Activated naive CD4-positive, alpha-beta T cell treated with anti-CD3 and anti-CD28 coated beads, Interleukin-2, amount 50 U/mL, for 24 hours (primary cell): ENCODE results near the gene EYS.

ENCODE experiments used
- H3K27ac Mint-ChIP-seq: one replicate; pipeline ENCODE4 v1.8.0; 2021; ENCODE audit warnings: mild to moderate bottlenecking, mixed read lengths
- H3K27me3 Mint-ChIP-seq: one replicate; pipeline ENCODE4 v1.8.0; 2021; ENCODE audit warnings: mixed read lengths
- H3K36me3 Mint-ChIP-seq: one replicate; pipeline ENCODE4 v1.8.0; 2021; ENCODE audit warnings: mixed read lengths
- H3K4me1 Mint-ChIP-seq: one replicate; pipeline ENCODE4 v1.8.0; 2021; ENCODE audit warnings: mixed read lengths
- H3K4me3 Mint-ChIP-seq: one replicate; pipeline ENCODE4 v1.8.0; 2021; ENCODE audit warnings: mild to moderate bottlenecking, mixed read lengths
- H3K9me3 Mint-ChIP-seq: one replicate; pipeline ENCODE4 v1.8.0; 2021; ENCODE audit warnings: mixed read lengths

Gene EYS

DNA sequence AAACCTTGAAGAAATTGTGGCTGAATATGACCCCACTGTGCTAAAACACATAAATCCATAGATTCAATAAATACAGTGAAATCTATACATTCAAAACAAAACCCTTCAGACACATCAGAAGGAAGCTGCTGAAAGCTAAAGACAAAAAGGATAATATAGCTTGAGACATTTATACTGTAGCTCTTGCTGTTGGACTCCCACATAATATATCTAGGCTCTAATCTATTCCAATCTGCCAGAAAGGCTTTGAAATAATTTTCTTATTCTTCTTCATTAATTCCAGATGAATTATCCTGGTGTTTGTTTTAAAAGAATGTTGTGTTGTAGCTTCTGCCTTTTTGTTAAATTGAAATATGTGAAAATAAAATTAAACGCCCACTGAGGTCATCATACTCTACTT, 454.0 kb downstream of the EYS start:
- H3K9me3 Mint-ChIP-seq, result no peaks in the 10 kb centered on the region
- no peak overlapping the region for H3K4me3 Mint-ChIP-seq
- no peaks in the 10 kb centered on the region for H3K4me1 Mint-ChIP-seq
- H3K27ac Mint-ChIP-seq, result no peak overlapping the region
- no peaks in the 10 kb centered on the region for H3K27me3 Mint-ChIP-seq
- H3K36me3 Mint-ChIP-seq, result no peaks in the 10 kb centered on the region

DNA sequence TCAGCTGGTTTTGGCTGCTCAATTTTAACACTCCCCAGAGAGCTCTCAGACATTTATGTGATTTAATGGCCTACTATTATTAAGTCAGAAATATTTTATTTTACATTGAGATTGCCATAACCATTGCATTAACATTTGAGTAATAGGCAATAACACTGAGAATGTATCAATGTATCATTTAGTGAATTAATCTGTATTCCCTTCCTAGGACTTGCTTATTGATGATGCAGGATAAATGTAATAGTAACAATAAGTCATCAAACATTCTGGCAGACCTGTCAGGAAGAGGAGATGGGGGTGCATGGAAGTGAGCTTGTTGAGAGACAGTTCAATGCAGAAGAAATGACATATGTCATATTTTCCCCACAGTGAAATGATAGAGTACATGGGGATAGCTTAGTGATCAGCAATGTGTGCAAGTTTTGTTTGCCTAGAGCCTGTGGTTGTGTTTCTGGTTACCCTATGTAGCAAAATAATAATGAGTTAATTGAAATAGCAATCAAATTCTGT, 458.9 kb downstream of the EYS start:
- Mint-ChIP-seq H3K9me3 (no peaks in the 10 kb centered on the region), H3K27ac (no peak overlapping the region), H3K36me3 (no peaks in the 10 kb centered on the region), H3K27me3 (no peaks in the 10 kb centered on the region), H3K4me3 (no peak overlapping the region), H3K4me1 (no peaks in the 10 kb centered on the region)

- Mint-ChIP-seq H3K27me3 (no peaks in the 10 kb centered on the region), H3K4me3 (no peak overlapping the region), H3K36me3 (no peaks in the 10 kb centered on the region), H3K4me1 (no peaks in the 10 kb centered on the region), H3K9me3 (no peaks in the 10 kb centered on the region), H3K27ac (no peak overlapping the region)
Observed at GRCh38 chr6:65231616-65232015, 475.4 kb downstream of the EYS start.

- Mint-ChIP-seq H3K27me3 (no peaks in the 10 kb centered on the region), H3K27ac (no peak overlapping the region), H3K9me3 (no peaks in the 10 kb centered on the region), H3K4me1 (no peaks in the 10 kb centered on the region), H3K4me3 (no peak overlapping the region), H3K36me3 (no peaks in the 10 kb centered on the region)
Observed at GRCh38 chr6:65229825-65230224, 477.2 kb downstream of the EYS start.

DNA sequence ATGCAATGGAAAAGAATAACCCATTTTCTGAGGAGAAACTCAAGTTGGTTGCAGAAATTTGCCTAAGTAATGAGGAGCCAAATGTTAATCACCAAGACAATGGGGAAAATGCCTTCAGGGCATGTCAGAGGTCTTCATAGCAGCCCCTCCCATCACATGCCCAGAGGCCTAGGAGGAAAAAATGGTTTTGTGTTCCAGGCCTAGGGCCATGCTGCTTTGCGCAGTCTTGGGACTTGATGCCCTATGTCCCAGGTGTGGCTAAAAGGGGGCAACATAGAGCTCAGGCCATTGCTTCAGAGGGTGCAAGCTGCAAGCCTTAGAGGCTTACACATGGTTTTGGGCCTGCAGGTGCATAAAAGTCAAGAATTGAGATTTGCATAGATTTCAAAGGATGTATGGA, 485.9 kb downstream of the EYS start:
- H3K4me1 Mint-ChIP-seq, result no peaks in the 10 kb centered on the region
- H3K27me3 Mint-ChIP-seq, result no peaks in the 10 kb centered on the region
- no peak overlapping the region for H3K27ac Mint-ChIP-seq
- H3K36me3 Mint-ChIP-seq, result no peaks in the 10 kb centered on the region
- no peak overlapping the region for H3K4me3 Mint-ChIP-seq
- peaks cover 11% of the 10 kb centered on the region for H3K9me3 Mint-ChIP-seq

- peaks cover 14% of the 10 kb centered on the region for H3K9me3 Mint-ChIP-seq
Observed at GRCh38 chr6:65202738-65203137, 504.3 kb downstream of the EYS start.

DNA sequence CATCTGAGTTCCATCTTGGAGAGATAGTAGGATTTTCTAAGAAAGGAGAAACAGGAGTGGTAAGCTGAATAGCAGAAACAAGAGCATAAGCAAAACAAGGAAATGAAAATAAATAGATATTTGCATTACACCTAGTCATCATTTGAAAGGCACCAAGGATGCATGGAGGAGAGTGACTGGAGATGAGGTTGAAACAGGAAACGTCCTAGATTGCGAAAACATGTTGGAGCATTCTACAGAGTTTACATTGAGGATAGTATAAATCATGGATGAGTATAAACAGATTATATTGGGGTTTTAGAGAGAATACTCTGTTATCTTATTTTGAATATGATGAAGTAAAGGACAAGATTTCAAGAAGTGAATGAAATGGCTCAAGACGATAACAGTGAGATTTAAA, 507.3 kb downstream of the EYS start:
- Mint-ChIP-seq H3K4me1 (no peaks in the 10 kb centered on the region), H3K36me3 (no peaks in the 10 kb centered on the region), H3K9me3 (peaks cover 8% of the 10 kb centered on the region), H3K27ac (no peak overlapping the region), H3K27me3 (no peaks in the 10 kb centered on the region), H3K4me3 (no peak overlapping the region)

More at GRCh38 chr6:65202738-65203137, 504.3 kb downstream of the EYS start:
- H3K27ac Mint-ChIP-seq, result no peak overlapping the region
- no peaks in the 10 kb centered on the region for H3K36me3 Mint-ChIP-seq
- H3K27me3 Mint-ChIP-seq, result no peaks in the 10 kb centered on the region
- no peak overlapping the region for H3K4me3 Mint-ChIP-seq
- H3K4me1 Mint-ChIP-seq, result no peaks in the 10 kb centered on the region

- Mint-ChIP-seq H3K27me3 (no peaks in the 10 kb centered on the region), H3K36me3 (no peaks in the 10 kb centered on the region), H3K4me3 (no peak overlapping the region), H3K4me1 (no peaks in the 10 kb centered on the region), H3K9me3 (peaks cover 8% of the 10 kb centered on the region), H3K27ac (no peak overlapping the region)
Observed at GRCh38 chr6:65199121-65199520, 507.9 kb downstream of the EYS start.

- Mint-ChIP-seq H3K4me1 (no peaks in the 10 kb centered on the region), H3K27me3 (no peaks in the 10 kb centered on the region), H3K9me3 (no peaks in the 10 kb centered on the region), H3K27ac (no peak overlapping the region), H3K4me3 (no peak overlapping the region), H3K36me3 (no peaks in the 10 kb centered on the region)
Observed at GRCh38 chr6:65191471-65191870, 515.6 kb downstream of the EYS start.

DNA sequence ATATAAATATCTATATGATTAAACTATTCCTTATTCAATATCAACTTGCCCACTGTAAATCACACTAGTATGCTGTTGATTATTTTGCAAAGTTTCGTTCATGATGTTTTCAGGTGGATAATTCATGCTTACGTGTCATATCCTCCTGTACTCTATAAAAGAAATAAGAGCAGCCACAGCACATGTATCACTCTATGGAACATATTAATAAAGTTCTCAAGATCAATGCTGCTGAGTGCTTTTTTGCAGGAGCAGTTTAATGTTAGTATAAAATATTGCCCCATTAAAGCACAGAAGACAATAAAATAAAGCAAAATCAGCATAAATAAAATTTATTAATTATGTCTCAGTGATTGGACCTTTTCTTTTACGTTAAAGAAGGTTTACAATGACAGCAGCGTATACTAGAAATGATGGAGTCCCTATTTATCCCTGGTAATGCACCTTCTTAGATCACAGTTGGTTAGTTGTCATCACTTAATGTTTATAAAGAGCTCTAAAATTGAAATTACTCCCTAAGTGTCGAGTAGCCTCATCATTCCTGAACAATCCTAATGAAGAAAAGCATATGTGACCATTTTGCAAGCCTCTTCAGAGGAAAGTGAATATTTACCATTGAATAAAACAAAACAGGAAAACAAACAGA, 517.7 kb downstream of the EYS start:
- no peak overlapping the region for H3K4me3 Mint-ChIP-seq
- H3K4me1 Mint-ChIP-seq, result no peaks in the 10 kb centered on the region
- no peak overlapping the region for H3K27ac Mint-ChIP-seq
- no peaks in the 10 kb centered on the region for H3K9me3 Mint-ChIP-seq
- H3K27me3 Mint-ChIP-seq, result no peaks in the 10 kb centered on the region
- H3K36me3 Mint-ChIP-seq, result no peaks in the 10 kb centered on the region

GRCh38 chr6:65186826-65187225, 520.2 kb downstream of the EYS start:
- Mint-ChIP-seq H3K4me1 (no peaks in the 10 kb centered on the region), H3K36me3 (no peaks in the 10 kb centered on the region), H3K27me3 (no peaks in the 10 kb centered on the region), H3K27ac (no peak overlapping the region), H3K9me3 (no peaks in the 10 kb centered on the region), H3K4me3 (no peak overlapping the region)

DNA sequence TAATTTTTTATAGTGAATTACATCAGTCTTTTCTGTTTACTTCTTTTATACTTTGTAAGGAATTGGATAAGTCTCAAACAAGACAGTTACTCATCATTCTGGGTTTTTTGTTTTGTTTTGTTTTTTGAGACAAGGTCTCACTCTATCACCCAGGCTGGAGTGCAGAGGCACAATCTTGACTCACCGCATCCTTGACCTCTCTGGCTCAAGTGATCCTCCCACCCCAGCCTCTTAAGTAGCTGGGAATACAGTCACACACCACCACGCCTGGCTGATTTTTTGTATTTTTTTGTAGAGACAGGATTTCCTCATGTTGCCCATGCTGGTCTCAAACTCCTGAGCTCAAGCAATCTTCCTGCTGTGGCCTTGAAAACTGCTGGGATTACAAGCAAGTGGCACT, 524.3 kb downstream of the EYS start:
- Mint-ChIP-seq H3K9me3 (no peaks in the 10 kb centered on the region), H3K36me3 (no peaks in the 10 kb centered on the region), H3K27ac (no peak overlapping the region), H3K4me1 (no peaks in the 10 kb centered on the region), H3K27me3 (no peaks in the 10 kb centered on the region), H3K4me3 (no peak overlapping the region)

GRCh38 chr6:65170273-65170672, 536.8 kb downstream of the EYS start:
- Mint-ChIP-seq H3K4me3 (no peak overlapping the region), H3K36me3 (no peaks in the 10 kb centered on the region), H3K27me3 (no peaks in the 10 kb centered on the region), H3K9me3 (no peaks in the 10 kb centered on the region), H3K4me1 (no peaks in the 10 kb centered on the region), H3K27ac (no peak overlapping the region)

DNA sequence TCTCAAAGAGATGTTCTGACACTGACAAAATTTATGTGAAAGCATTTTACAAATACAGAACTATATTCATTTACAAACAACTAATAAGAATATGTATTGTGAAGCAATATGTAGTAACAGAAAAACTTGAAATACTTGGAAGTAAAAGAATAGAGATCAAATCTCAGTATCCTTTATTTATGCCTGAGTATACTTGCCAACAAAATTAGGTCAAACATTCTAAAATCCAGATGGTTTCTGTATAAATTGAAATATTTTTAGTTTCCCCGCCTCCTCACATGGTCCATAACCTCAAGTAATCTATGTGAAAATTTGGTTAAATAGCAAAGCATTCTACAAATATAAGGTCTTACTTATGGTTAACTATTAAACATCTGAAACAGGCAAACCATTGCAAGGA, 545.4 kb downstream of the EYS start:
- Mint-ChIP-seq H3K4me3 (no peak overlapping the region), H3K4me1 (no peaks in the 10 kb centered on the region), H3K27me3 (no peaks in the 10 kb centered on the region), H3K27ac (no peak overlapping the region), H3K36me3 (no peaks in the 10 kb centered on the region), H3K9me3 (peaks cover 18% of the 10 kb centered on the region)

DNA sequence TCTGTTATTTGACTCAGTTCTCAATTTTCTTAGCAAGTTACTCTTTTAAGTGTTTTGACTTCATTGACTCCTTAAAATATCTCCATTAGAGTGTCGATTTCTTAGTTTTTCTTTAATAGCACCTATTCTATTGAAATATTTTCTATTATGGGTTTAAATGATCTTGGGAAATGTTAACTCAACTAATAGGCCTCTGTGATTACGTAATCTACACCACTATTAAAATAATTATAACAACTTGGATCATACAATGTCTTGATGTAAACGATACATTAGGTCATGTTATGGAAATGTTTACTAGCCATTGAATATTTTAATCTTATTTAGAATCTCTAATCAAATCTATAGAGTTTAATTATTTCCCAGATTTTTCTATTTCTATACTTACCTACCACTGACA, 550.0 kb downstream of the EYS start:
- no peak overlapping the region for H3K27ac Mint-ChIP-seq
- H3K27me3 Mint-ChIP-seq, result no peaks in the 10 kb centered on the region
- no peaks in the 10 kb centered on the region for H3K36me3 Mint-ChIP-seq
- H3K9me3 Mint-ChIP-seq, result peaks cover 21% of the 10 kb centered on the region
- H3K4me3 Mint-ChIP-seq, result no peak overlapping the region
- no peaks in the 10 kb centered on the region for H3K4me1 Mint-ChIP-seq

DNA sequence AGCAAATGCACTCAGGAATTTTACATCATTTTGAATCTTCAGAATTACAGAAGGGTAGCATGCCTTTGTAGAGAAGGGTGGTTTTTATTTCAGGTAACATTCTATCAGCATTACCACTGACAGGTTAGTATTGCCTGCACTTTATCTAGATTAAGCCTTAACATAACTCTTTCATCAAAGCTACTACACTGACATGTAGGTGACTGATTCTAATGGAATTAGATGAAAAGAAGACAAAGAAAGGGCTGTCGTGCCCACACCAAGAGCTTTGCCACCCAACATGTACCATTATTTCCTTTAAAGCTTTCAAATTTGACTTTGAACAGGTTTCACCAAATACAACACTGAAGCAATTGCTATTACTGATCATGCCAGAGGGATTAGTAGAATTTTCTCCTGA, 551.9 kb downstream of the EYS start:
- H3K36me3 Mint-ChIP-seq, result no peaks in the 10 kb centered on the region
- no peaks in the 10 kb centered on the region for H3K27me3 Mint-ChIP-seq
- H3K9me3 Mint-ChIP-seq, result peaks cover 14% of the 10 kb centered on the region
- no peaks in the 10 kb centered on the region for H3K4me1 Mint-ChIP-seq
- H3K27ac Mint-ChIP-seq, result no peak overlapping the region
- H3K4me3 Mint-ChIP-seq, result no peak overlapping the region

GRCh38 chr6:65149841-65150240, 557.2 kb downstream of the EYS start:
- H3K4me1 Mint-ChIP-seq, result no peaks in the 10 kb centered on the region
- no peaks in the 10 kb centered on the region for H3K9me3 Mint-ChIP-seq
- no peak overlapping the region for H3K27ac Mint-ChIP-seq
- H3K4me3 Mint-ChIP-seq, result no peak overlapping the region
- H3K27me3 Mint-ChIP-seq, result no peaks in the 10 kb centered on the region
- no peaks in the 10 kb centered on the region for H3K36me3 Mint-ChIP-seq
